ENCODE results near the gene CHD5. TPM values are rescaled to one million over a fixed set of nuclear protein-coding genes. Genes with fewer than 3 reads are reported as not detected.

The CHD5 gene
- total and polyA plus RNA-seq, 4 donors = 0.10 to 0.55 (median 0.31) TPM

GRCh38 chr1:6099297-6099696 is 80.8 kb downstream of the CHD5 start:
- TF ChIP-seq CTCF (IDR thresholded peaks at IDR 0.05; ENCODE audit: control extremely low read depth, extremely low read depth) = no peak
- H3K9me3 ChIP-seq (ENCODE audit: control insufficient read depth in 4 of 4, insufficient read depth in 3 of 4, low read length in 3 of 4) = no peaks in the 10 kb centered on the region
- H3K27me3 ChIP-seq (ENCODE audit: control insufficient read depth in 3 of 3, insufficient read depth in 3 of 3, low read length in 2 of 3) = peaks cover 0 to 2% (median 0%) of the 10 kb centered on the region in 3 donors
- no peak overlapping the region for H3K9ac ChIP-seq (ENCODE audit: insufficient read depth in 1 of 2, low read length in 2 of 2)
- H3K36me3 ChIP-seq (ENCODE audit: control insufficient read depth in 4 of 4, insufficient read depth in 4 of 4, low read length in 4 of 4) = peaks cover 0 to 9% (median 0%) of the 10 kb centered on the region in 4 donors
- DNase-seq (no peak), ATAC-seq (ENCODE audit: insufficient read depth, low FRiP score) (no peak)
- no peak overlapping the region for H3K4me3 ChIP-seq
- no peak overlapping the region for H3K27ac ChIP-seq (ENCODE audit: low read depth in 1 of 2, low read length in 1 of 2)
- H3K4me1 ChIP-seq (ENCODE audit: control insufficient read depth in 5 of 5, insufficient read depth in 5 of 5, low read length in 5 of 5) = no peaks in the 10 kb centered on the region
- 89% methylated on average over 15 of the region's 15 CpGs for WGBS, 2 donors

DNA sequence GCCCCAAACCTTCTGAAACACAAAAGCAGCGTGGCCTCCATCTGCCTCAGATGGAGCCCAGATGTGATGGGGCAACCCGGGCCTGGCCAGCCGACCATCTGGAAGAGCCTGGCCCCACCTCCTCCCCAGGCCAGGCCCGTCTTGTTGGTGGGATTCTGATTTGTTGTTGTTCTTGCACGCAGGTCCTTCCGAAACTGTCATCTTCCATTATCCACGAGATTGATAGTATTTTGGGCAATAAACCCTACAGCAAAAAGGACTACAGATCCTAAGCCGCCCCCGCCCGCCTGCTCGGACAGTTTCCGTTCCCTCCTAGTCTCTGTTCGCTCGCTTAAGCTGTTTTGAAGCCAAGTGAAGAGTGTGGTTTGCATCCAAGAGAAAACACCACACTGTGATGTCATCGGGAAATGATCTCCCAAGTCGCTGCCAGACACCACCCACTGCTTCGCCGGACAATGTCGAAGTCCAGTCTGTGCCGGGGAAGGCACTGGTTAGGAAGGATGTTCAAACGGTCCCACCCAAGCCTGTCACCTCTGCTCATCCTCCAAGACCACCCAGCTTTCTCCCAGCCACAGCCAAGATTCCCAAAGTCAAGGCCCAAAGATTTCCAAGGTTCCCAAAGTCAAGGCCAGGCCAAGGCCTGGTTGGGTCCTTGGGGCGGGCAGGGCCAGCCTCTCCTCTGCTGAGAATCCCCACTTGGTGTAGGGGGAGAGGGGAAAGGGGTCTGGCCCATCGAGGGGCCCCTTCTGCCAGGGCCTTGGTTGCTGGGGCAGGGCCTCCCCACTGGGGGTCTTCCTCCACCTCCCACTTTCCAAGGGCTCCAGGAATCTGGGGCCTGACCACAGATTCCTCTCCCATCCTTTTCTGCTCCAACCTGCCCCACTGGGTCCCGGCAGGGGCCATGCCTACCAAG is 81.6 kb downstream of the CHD5 start:
- Histone ChIP-seq H3K4me1 (ENCODE audit: control insufficient read depth in 5 of 5, insufficient read depth in 5 of 5, low read length in 5 of 5) (no peaks in the 10 kb centered on the region), H3K9ac (ENCODE audit: insufficient read depth in 1 of 2, low read length in 2 of 2) (no peak overlapping the region), H3K27me3 (ENCODE audit: control insufficient read depth in 3 of 3, insufficient read depth in 3 of 3, low read length in 2 of 3) (peaks cover 0 to 2% (median 0%) of the 10 kb centered on the region in 3 donors), H3K4me3 (no peak overlapping the region), H3K9me3 (ENCODE audit: control insufficient read depth in 4 of 4, insufficient read depth in 3 of 4, low read length in 3 of 4) (no peaks in the 10 kb centered on the region), H3K27ac (ENCODE audit: low read depth in 1 of 2, low read length in 1 of 2) (no peak overlapping the region), H3K36me3 (ENCODE audit: control insufficient read depth in 4 of 4, insufficient read depth in 4 of 4, low read length in 4 of 4) (peaks cover 0 to 11% (median 0%) of the 10 kb centered on the region in 4 donors)
- DNase-seq (no peak), ATAC-seq (ENCODE audit: insufficient read depth, low FRiP score) (no peak)
- no peak for TF ChIP-seq CTCF (IDR thresholded peaks at IDR 0.05; ENCODE audit: control extremely low read depth, extremely low read depth)
- WGBS, 2 donors = 83 to 86% methylated on average over 24 of the region's 24 CpGs

- no peak for ATAC-seq (ENCODE audit: insufficient read depth, low FRiP score)
- DNase-seq = no peak
- Histone ChIP-seq H3K27ac (ENCODE audit: low read depth in 1 of 2, low read length in 1 of 2) (no peak overlapping the region), H3K9ac (ENCODE audit: insufficient read depth in 1 of 2, low read length in 2 of 2) (no peak overlapping the region), H3K4me1 (ENCODE audit: control insufficient read depth in 5 of 5, insufficient read depth in 5 of 5, low read length in 5 of 5) (no peaks in the 10 kb centered on the region), H3K9me3 (ENCODE audit: control insufficient read depth in 4 of 4, insufficient read depth in 3 of 4, low read length in 3 of 4) (no peaks in the 10 kb centered on the region), H3K36me3 (ENCODE audit: control insufficient read depth in 4 of 4, insufficient read depth in 4 of 4, low read length in 4 of 4) (peaks cover 0 to 11% (median 0%) of the 10 kb centered on the region in 4 donors), H3K27me3 (ENCODE audit: control insufficient read depth in 3 of 3, insufficient read depth in 3 of 3, low read length in 2 of 3) (peaks cover 0 to 1% (median 0%) of the 10 kb centered on the region in 3 donors), H3K4me3 (no peak overlapping the region)
- WGBS, 2 donors = 84 to 88% methylated on average over 17 of the region's 17 CpGs
- no peak for TF ChIP-seq CTCF (IDR thresholded peaks at IDR 0.05; ENCODE audit: control extremely low read depth, extremely low read depth)
These were observed 82.3 kb downstream of the CHD5 start for GRCh38 chr1:6097824-6098223.

Data from lung (tissue), 12 donors.